Measurements from ENCODE around the gene GSTT2B.
"Not testable (repeated sequence)": the region's sequence is repeated elsewhere in the genome, so short reads cannot be mapped to it uniquely, and the experiment has no call there.

DNA sequence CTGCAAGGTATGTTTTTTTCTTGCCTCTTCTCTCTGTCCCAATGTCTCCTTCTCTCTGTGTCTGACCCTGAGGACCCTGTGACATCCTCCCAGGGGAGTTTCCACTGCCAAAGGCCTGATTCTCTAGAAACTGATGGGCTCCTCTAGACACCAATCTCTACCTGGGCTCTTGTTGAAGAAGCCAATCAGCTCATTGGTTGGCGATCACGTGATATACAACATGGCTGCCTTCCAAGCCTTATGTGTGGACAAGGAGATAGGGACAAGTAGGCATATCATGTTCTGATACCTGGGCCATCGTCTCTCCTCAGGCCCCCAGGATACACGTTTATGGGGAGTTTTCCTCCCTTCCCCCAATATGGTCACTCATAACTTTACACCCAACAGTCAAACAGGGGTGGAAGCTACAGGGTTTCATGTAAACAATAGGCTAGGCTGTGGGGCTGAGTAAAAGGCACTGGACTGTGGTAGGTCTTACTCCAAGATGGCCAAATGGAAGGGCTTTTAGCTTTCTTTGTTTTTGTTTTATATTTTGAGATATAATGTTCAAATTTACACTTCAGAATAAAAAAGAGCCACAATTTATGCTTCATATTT lies 32.7 kb upstream of the GSTT2B start:
- TF ChIP-seq, protein P1, sequence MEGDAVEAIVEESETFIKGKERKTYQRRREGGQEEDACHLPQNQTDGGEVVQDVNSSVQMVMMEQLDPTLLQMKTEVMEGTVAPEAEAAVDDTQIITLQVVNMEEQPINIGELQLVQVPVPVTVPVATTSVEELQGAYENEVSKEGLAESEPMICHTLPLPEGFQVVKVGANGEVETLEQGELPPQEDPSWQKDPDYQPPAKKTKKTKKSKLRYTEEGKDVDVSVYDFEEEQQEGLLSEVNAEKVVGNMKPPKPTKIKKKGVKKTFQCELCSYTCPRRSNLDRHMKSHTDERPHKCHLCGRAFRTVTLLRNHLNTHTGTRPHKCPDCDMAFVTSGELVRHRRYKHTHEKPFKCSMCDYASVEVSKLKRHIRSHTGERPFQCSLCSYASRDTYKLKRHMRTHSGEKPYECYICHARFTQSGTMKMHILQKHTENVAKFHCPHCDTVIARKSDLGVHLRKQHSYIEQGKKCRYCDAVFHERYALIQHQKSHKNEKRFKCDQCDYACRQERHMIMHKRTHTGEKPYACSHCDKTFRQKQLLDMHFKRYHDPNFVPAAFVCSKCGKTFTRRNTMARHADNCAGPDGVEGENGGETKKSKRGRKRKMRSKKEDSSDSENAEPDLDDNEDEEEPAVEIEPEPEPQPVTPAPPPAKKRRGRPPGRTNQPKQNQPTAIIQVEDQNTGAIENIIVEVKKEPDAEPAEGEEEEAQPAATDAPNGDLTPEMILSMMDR (IDR thresholded peaks at IDR 0.05; ENCODE audit: extremely low read depth in 1 of 2, insufficient read depth in 1 of 2, low read depth in 1 of 2, low read length in 2 of 2), result not testable (repeated sequence)
- TF ChIP-seq POLR2AphosphoS5 (IDR thresholded peaks at IDR 0.05; ENCODE audit: insufficient read depth, low read depth, low read length); POLR2A (IDR thresholded peaks at IDR 0.05; ENCODE audit: low read depth, low read length); EZH2 (IDR thresholded peaks at IDR 0.05; ENCODE audit: borderline replicate concordance, low read depth, low read length, severe bottlenecking): not testable (repeated sequence)
